ENCODE results near the gene MORC1. TPM values are rescaled to one million over a fixed set of nuclear protein-coding genes. Genes with fewer than 3 reads are reported as not detected.

The MORC1 gene
- total RNA-seq, 2 experiments from 2014 or later, result not detected

DNA sequence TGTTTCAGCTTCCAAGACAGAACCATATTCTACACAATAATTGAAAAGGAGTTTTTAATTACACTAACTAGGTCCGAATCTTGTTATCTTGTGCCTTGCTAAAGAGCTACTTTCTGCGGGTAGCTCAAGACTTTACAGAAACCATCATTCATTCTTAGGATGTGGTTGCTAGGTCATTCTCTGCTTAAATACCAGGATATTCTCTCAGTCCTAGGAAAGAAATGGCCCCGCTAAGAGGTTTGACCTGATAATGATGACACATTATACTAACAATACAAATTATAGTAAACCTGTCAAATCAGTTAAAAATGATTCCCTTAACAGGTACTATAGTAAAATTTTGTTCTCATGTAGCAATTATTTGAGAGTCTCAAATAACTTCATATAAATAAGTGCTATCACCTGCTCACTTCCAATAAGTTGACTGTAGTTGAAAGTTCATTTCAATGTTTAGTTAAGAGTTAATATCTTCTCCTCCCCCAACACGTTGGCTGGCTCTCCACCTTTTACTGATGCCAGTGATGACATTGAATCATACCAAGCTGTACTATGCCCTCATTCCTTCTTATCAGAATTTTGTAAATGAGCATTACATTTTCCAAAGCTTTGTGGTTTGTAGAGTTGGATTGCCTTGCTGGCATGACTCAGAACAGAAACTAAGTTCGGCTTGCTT, 15.0 kb upstream of the MORC1 start:
- H3K36me3 Mint-ChIP-seq (ENCODE audit: low read depth), result no peaks in the 10 kb centered on the region
- DNase-seq (no peak), ATAC-seq (no peak)
- ChIA-PET CTCF (no interaction called here), POLR2A (no interaction called here)
- H3K4me3 Mint-ChIP-seq, result no peak overlapping the region
- H3K9me3 Mint-ChIP-seq (ENCODE audit: insufficient read depth), result no peaks in the 10 kb centered on the region
- no peaks in the 10 kb centered on the region for H3K4me1 Mint-ChIP-seq (ENCODE audit: low read depth)
- H3K27ac Mint-ChIP-seq, result no peak overlapping the region
- no peaks in the 10 kb centered on the region for H3K27me3 Mint-ChIP-seq (ENCODE audit: low read depth)

DNA sequence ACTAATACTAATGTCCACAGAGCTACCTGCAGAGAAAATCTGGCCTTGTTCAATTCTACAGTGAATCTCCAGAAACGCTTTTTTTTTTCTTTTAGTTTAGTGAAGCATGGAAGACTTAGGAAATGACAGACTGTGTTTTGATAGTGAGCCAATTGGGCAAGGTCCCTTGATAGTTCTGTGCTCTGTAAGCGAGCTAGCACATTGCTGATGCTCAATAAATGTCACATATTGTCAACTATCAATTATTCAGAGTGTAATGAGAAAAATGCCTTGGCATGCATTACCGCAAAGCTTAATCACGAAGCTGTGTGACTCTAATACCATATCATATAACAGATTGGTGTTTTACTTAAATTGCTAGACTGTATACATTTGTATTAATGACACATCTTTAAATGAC, 13.3 kb upstream of the MORC1 start:
- Mint-ChIP-seq H3K9me3 (ENCODE audit: insufficient read depth) (no peaks in the 10 kb centered on the region), H3K4me3 (no peak overlapping the region), H3K27ac (no peak overlapping the region), H3K27me3 (ENCODE audit: low read depth) (no peaks in the 10 kb centered on the region), H3K36me3 (ENCODE audit: low read depth) (no peaks in the 10 kb centered on the region), H3K4me1 (ENCODE audit: low read depth) (no peaks in the 10 kb centered on the region)
- POLR2A ChIA-PET, result no interaction called here
- DNase-seq, result no peak
- ATAC-seq, result no peak
- CTCF ChIA-PET, result no interaction called here

DNA sequence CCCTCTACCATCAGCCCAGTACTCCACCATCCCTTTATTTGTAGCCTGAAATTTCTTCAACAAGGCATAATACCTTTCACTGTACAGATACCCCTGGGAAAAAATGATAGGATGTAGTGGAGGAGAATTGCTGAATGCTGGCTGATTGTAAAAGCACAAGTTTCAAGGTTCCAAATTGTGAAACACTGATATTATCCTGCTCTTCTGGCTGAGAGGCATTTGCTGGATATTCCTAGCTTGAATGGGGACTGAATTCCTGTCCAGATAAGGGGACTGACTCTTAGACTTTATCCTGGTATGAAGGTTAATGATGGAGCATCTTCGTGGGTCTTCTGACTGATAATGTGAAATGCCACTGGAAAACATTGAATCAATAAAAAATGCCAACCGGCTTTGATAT, 9.6 kb upstream of the MORC1 start:
- Mint-ChIP-seq H3K9me3 (ENCODE audit: insufficient read depth) (no peaks in the 10 kb centered on the region), H3K27ac (no peak overlapping the region), H3K27me3 (ENCODE audit: low read depth) (no peaks in the 10 kb centered on the region), H3K4me3 (no peak overlapping the region), H3K36me3 (ENCODE audit: low read depth) (no peaks in the 10 kb centered on the region), H3K4me1 (ENCODE audit: low read depth) (no peaks in the 10 kb centered on the region)
- CTCF ChIA-PET, result no interaction called here
- POLR2A ChIA-PET, result no interaction called here
- ATAC-seq, result no peak
- DNase-seq, result no peak

DNA sequence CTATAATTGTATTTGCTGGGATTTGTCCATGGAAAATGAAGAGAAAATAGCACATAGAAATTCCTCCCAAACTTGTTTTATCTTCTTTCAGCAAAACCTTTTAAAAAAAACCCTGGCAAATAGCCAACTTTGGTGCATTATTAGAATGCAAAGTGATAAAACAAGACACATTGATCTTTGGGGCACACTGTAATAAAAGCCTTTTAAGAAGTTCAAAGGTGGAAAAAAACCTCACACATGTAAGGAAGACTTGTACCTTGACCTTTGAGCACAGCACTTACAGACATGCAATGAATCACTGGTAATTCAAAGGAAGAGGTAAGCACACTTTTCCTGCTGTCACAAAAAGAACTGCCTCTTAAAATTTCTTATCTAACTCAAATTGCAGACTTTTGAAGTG, 8.0 kb upstream of the MORC1 start:
- Mint-ChIP-seq H3K27me3 (ENCODE audit: low read depth) (no peaks in the 10 kb centered on the region), H3K4me1 (ENCODE audit: low read depth) (no peaks in the 10 kb centered on the region), H3K4me3 (no peak overlapping the region), H3K27ac (no peak overlapping the region), H3K9me3 (ENCODE audit: insufficient read depth) (no peaks in the 10 kb centered on the region), H3K36me3 (ENCODE audit: low read depth) (no peaks in the 10 kb centered on the region)
- ATAC-seq, result no peak
- DNase-seq, result no peak
- ChIA-PET CTCF (no interaction called here), POLR2A (no interaction called here)

DNA sequence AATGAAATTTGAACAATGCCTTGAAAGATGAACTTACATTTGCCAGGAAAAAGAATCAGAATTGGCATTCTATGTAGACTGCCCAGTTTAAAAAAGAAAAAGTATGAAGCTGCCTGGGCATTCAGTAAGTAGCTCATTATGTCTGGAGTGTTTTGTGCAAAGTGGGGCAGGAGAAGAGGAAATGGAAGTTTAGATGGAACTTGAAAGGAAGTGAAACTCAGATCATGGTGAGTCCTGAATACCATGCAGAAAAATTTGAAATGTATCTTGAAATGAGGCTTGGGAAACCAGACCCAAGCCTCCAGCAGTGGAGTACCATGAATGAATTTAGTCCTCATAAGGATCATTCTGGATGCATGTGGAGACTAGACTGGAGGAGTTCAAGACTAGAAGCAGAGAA, 4.8 kb upstream of the MORC1 start:
- CTCF ChIA-PET, result no interaction called here

DNA sequence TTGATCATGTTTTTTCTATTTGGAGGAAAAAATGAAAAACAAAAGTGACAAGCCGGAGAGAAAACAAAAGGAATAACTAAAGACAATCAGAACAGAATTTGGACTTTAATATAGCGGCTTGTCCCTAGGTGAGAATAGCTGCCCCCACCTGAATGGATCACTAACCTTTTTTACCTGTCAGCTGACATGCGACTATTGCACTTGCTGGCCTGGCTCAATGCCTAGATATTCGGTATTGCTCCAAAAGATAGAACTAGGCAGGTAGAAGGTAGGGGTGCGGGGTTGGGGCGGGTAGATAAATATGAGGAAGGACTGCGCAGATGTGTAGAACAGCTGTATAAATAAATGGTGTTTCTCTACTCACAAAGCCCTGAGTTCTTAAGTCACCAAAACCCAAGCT, 650 bp upstream of the MORC1 start:
- ChIA-PET POLR2A (no interaction called here), CTCF (no interaction called here)
- ATAC-seq, result no peak
- DNase-seq, result no peak
- Mint-ChIP-seq H3K9me3 (ENCODE audit: insufficient read depth) (no peaks in the 10 kb centered on the region), H3K27me3 (ENCODE audit: low read depth) (peaks cover 2% of the 10 kb centered on the region), H3K4me1 (ENCODE audit: low read depth) (no peaks in the 10 kb centered on the region), H3K4me3 (no peak overlapping the region), H3K36me3 (ENCODE audit: low read depth) (no peaks in the 10 kb centered on the region), H3K27ac (no peak overlapping the region)

More for the DNA sequence above, 4.8 kb upstream of the MORC1 start:
- ATAC-seq (no peak), DNase-seq (no peak)
- Mint-ChIP-seq H3K4me3 (no peak overlapping the region), H3K4me1 (ENCODE audit: low read depth) (no peaks in the 10 kb centered on the region), H3K9me3 (ENCODE audit: insufficient read depth) (no peaks in the 10 kb centered on the region), H3K27me3 (ENCODE audit: low read depth) (no peaks in the 10 kb centered on the region), H3K27ac (no peak overlapping the region), H3K36me3 (ENCODE audit: low read depth) (no peaks in the 10 kb centered on the region)
- POLR2A ChIA-PET, result no interaction called here

DNA sequence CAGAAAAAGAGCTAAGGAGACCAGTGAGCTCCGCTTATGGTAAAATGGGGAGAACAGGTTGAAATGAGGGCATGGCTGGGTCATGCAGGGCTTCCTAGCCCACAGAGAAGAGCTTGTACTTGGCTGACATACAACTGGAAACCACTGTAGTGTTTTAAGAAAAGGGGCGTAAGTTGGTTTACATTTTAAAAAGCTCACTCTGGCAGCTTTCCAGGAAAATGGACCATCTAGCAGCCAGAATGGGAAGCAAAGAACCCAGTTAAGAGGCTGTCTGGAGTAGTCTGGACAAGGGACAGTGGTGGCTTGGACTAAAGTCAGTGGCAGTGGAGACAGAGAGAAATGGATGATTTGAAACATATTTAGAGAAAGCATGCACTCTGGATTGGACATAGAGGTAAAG, 1.9 kb downstream of the MORC1 start:
- ATAC-seq (no peak), DNase-seq (no peak)
- Mint-ChIP-seq H3K9me3 (ENCODE audit: insufficient read depth) (no peaks in the 10 kb centered on the region), H3K4me3 (no peak overlapping the region), H3K4me1 (ENCODE audit: low read depth) (no peaks in the 10 kb centered on the region), H3K27ac (no peak overlapping the region), H3K27me3 (ENCODE audit: low read depth) (peaks cover 2% of the 10 kb centered on the region), H3K36me3 (ENCODE audit: low read depth) (no peaks in the 10 kb centered on the region)
- CTCF ChIA-PET, result no interaction called here
- POLR2A ChIA-PET, result no interaction called here

DNA sequence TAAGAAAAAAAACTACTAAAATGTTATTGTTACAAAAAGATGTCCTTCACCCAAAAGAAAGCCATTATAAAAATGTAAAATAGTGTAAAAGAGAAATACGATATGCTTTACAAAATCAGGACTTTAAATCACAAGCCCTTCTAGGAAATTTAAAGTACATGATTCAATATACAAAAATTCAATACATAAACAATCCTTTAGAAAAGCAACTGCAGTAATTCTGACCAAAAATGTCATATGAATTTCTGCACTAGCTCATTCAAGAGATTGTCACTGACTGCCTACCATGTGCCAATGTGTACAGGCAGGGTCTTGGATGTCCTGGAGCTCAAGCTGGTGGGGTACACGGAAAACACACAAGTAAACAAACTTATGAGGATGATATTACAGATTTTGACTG, 2.5 kb downstream of the MORC1 start:
- no peak for DNase-seq
- CTCF ChIA-PET, result no interaction called here
- peaks cover 2% of the 10 kb centered on the region for H3K27me3 Mint-ChIP-seq (ENCODE audit: low read depth)
- H3K9me3 Mint-ChIP-seq (ENCODE audit: insufficient read depth), result no peaks in the 10 kb centered on the region
- H3K4me1 Mint-ChIP-seq (ENCODE audit: low read depth), result no peaks in the 10 kb centered on the region
- H3K27ac Mint-ChIP-seq, result no peak overlapping the region
- H3K36me3 Mint-ChIP-seq (ENCODE audit: low read depth), result no peaks in the 10 kb centered on the region
- POLR2A ChIA-PET, result no interaction called here
- no peak overlapping the region for H3K4me3 Mint-ChIP-seq
- no peak for ATAC-seq

DNA sequence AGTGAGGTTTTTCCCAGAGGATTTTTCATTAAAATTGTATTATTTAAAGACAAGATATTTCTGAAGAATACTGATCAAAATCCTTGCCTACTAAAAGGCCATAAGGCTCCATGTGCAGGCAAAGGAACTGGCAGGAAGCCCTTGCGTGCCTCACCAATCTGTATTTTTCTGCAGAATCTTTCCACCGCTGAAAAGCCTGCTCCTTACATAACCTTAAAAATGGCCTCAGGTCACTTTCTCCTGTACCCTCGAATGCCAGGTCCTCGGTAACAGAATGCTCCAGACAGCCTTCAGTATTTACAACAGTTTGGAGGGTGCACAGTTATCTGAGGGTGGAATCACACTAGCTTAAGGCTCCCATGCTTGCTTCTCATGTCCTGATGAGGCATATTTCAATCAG, 3.2 kb downstream of the MORC1 start:
- ChIA-PET CTCF (no interaction called here), POLR2A (no interaction called here)
- Mint-ChIP-seq H3K27ac (no peak overlapping the region), H3K4me1 (ENCODE audit: low read depth) (no peaks in the 10 kb centered on the region), H3K36me3 (ENCODE audit: low read depth) (no peaks in the 10 kb centered on the region), H3K27me3 (ENCODE audit: low read depth) (peaks cover 2% of the 10 kb centered on the region), H3K9me3 (ENCODE audit: insufficient read depth) (no peaks in the 10 kb centered on the region), H3K4me3 (no peak overlapping the region)
- DNase-seq (no peak), ATAC-seq (no peak)

DNA sequence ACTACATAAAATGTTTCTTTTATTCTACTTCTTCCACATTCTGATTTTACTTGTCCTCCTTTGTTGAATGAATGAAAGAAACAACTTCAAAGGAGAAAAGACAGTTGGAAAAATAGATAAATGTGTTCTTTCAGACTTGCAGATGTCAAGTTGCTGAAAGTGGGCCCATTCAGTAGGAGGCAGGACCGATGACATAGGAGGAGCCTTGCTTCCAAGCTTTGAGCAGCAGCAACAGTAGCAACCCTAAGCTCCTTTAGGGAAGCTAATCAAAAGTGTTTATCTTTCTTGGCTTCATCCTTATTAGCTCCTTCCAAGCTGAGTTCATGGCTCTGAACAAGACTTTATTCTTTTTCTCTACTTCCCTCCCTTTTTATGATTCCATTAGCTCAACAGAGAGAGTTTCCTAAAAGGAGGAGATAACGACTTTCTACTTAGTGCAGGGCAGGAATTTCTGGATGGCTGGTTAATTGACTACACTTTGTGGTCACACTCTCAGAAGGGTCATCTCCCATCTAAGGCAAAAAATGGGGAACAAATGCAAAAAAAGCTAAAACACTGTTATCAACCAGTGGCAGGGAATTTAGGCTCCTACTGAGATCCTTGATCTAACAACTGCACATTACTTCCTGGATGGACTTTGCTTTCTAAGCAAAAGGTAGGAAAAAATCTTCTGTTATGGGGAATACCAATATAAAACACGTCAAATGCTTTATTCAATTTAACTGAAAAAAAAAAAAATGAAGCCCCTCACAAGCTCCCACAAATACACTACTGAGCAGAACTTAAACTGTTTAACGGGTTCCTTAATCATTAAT, 4.8 kb downstream of the MORC1 start:
- Mint-ChIP-seq H3K36me3 (ENCODE audit: low read depth) (no peaks in the 10 kb centered on the region), H3K4me3 (no peak overlapping the region), H3K27ac (no peak overlapping the region), H3K4me1 (ENCODE audit: low read depth) (no peaks in the 10 kb centered on the region), H3K9me3 (ENCODE audit: insufficient read depth) (no peaks in the 10 kb centered on the region), H3K27me3 (ENCODE audit: low read depth) (peaks cover 2% of the 10 kb centered on the region)
- no peak for DNase-seq
- ChIA-PET POLR2A (no interaction called here), CTCF (interaction anchor here (0.6 kb wide), 1 partner anchor 89 kb away, joined by 3 read pairs; no protein-coding TSS in a partner anchor)
- ATAC-seq, result no peak

DNA sequence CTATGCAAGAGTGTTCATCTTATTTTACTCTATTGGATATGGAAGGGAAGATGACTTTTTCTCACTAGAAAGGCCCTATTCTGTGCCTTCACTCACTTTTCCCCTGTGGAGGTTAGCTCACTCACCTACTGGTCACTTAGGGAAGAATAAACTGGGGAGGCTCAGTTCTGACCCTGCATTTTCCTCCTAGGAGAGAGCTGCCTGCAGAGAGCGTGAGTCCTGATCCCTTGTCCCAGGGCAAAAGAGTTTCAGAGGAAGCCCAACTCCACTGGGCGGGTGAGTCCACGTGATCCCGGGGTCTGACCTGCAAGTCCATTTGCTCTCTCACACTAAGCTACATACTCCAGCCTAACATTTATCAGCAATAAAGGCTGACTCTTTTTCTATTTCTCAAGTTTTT, 8.4 kb downstream of the MORC1 start:
- ChIA-PET POLR2A (no interaction called here), CTCF (interaction anchor here (1.4 kb wide), 1 partner anchor 11 kb away, joined by 3 read pairs; no protein-coding TSS in a partner anchor)
- H3K9me3 Mint-ChIP-seq (ENCODE audit: insufficient read depth), result no peaks in the 10 kb centered on the region
- H3K27ac Mint-ChIP-seq, result no peak overlapping the region
- peaks cover 7% of the 10 kb centered on the region for H3K27me3 Mint-ChIP-seq (ENCODE audit: low read depth)
- ATAC-seq (no peak), DNase-seq (no peak)
- H3K36me3 Mint-ChIP-seq (ENCODE audit: low read depth), result no peaks in the 10 kb centered on the region
- H3K4me1 Mint-ChIP-seq (ENCODE audit: low read depth), result no peaks in the 10 kb centered on the region
- H3K4me3 Mint-ChIP-seq, result no peak overlapping the region

DNA sequence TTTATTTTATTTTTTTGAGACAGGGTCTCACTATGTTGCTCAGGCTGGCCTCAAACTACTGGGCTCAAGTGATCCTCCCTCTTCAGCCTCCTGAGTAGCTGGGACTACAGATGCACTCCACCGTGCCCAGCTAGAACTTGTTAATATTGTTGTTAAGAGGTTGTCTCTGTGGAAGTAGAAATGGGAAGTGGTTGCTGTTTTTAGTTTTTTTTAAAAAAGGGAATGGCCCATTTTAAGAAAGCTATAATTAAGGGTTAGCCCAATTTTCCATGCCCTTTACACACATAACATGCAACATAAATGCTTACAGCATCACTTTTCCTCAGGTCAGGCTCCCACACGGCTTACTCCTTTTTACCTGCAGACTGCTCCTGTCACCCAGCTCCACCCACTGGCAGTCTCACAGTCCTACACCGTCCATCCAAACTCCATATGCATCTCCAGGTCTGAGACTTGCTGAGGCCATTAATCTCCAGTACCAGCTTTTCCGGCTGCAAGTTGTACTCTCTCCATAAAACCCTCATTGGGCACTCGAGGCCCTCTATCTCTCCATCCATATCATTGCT, 19.8 kb downstream of the MORC1 start:
- peaks cover 12% of the 10 kb centered on the region for H3K27me3 Mint-ChIP-seq (ENCODE audit: low read depth)
- H3K4me3 Mint-ChIP-seq, result no peak overlapping the region
- no peaks in the 10 kb centered on the region for H3K36me3 Mint-ChIP-seq (ENCODE audit: low read depth)
- POLR2A ChIA-PET, result no interaction called here
- H3K9me3 Mint-ChIP-seq (ENCODE audit: insufficient read depth), result no peaks in the 10 kb centered on the region
- no peak for ATAC-seq
- no peaks in the 10 kb centered on the region for H3K4me1 Mint-ChIP-seq (ENCODE audit: low read depth)
- H3K27ac Mint-ChIP-seq, result no peak overlapping the region
- DNase-seq, result no peak
- CTCF ChIA-PET, result interaction anchor here (0.7 to 1.6 kb wide), 4 partner anchors 8 to 75 kb away, joined by 3 to 5 read pairs (median 4); no protein-coding TSS in a partner anchor

Measured in activated CD8-positive, alpha-beta T cell treated with anti-CD3 and anti-CD28 coated beads, Interleukin-2, amount 10 ng/mL, durations not matched to agents 7 days and 5 days (primary cell).